Astrocyte (in vitro differentiated cells and primary cell): ENCODE data around the gene AVP. TPM values are rescaled to one million over a fixed set of nuclear protein-coding genes. Genes with fewer than 3 reads are reported as not detected.

ENCODE experiments used
- DNase-seq: peaks from one replicate; pipeline ENCODE4 v3.0.0-alpha.2; 2010; ENCODE audit warnings: low read depth
- FAIRE-seq: peaks from 2 replicates; lab custom pipeline; 2011; peaks lifted over from hg19 to GRCh38; lab: Jason Lieb, UNC
- H2AFZ ChIP-seq: 2 replicates; pipeline ENCODE4 v1.6.0; 2012; ENCODE audit warnings: low read depth, low read length, inconsistent platforms
- H3K27ac ChIP-seq: 2 replicates; pipeline ENCODE4 v1.5.1; 2011; ENCODE audit warnings: low read depth, low read length, inconsistent platforms
- H3K27me3 ChIP-seq: 2 replicates; pipeline ENCODE4 v1.6.0; 2011; ENCODE audit warnings: low read length, inconsistent platforms; ENCODE audit not compliant: insufficient read depth
- H3K36me3 ChIP-seq: 2 replicates; pipeline ENCODE4 v1.5.1; 2011; ENCODE audit warnings: low read length, inconsistent platforms; ENCODE audit not compliant: insufficient read depth
- H3K4me1 ChIP-seq: 2 replicates; pipeline ENCODE4 v1.5.1; 2011; ENCODE audit warnings: low read length, inconsistent platforms; ENCODE audit not compliant: insufficient read depth
- H3K4me2 ChIP-seq: 2 replicates; pipeline ENCODE4 v1.6.0; 2012; ENCODE audit warnings: low read length, inconsistent platforms
- H3K4me3 ChIP-seq: 2 replicates; pipeline ENCODE4 v1.5.1; 2011; ENCODE audit warnings: low read depth, mild to moderate bottlenecking, low read length, inconsistent platforms; ENCODE audit not compliant: insufficient read depth
- H3K79me2 ChIP-seq: 2 replicates; pipeline ENCODE4 v1.6.0; 2012; ENCODE audit warnings: mild to moderate bottlenecking, low read length, inconsistent platforms; ENCODE audit not compliant: insufficient read depth
- H3K9ac ChIP-seq: 2 replicates; pipeline ENCODE4 v1.6.0; 2012; ENCODE audit warnings: mild to moderate bottlenecking, low read length, inconsistent platforms
- H3K9me3 ChIP-seq: 2 replicates; pipeline ENCODE4 v1.5.1; 2012; ENCODE audit warnings: low read depth, mild to moderate bottlenecking, low read length, inconsistent platforms; ENCODE audit not compliant: insufficient read depth
- H4K20me1 ChIP-seq: 2 replicates; pipeline ENCODE4 v1.6.0; 2012; ENCODE audit warnings: low read length, inconsistent platforms; ENCODE audit not compliant: insufficient read depth
- H3K27ac Mint-ChIP-seq: one replicate; pipeline ENCODE4 v1.8.0; 2021; ENCODE audit warnings: mild to moderate bottlenecking, mixed read lengths; ENCODE audit not compliant: unreplicated experiment
- H3K27me3 Mint-ChIP-seq: one replicate; pipeline ENCODE4 v1.8.0; 2021; ENCODE audit warnings: low read depth, mixed read lengths; ENCODE audit not compliant: unreplicated experiment
- H3K36me3 Mint-ChIP-seq: one replicate; pipeline ENCODE4 v1.8.0; 2021; ENCODE audit warnings: low read depth, mixed read lengths; ENCODE audit not compliant: unreplicated experiment
- H3K4me1 Mint-ChIP-seq: one replicate; pipeline ENCODE4 v1.8.0; 2021; ENCODE audit warnings: low read depth, mixed read lengths; ENCODE audit not compliant: unreplicated experiment
- H3K4me3 Mint-ChIP-seq: one replicate; pipeline ENCODE4 v1.8.0; 2021; ENCODE audit warnings: mild to moderate bottlenecking, moderate library complexity, mixed read lengths; ENCODE audit not compliant: unreplicated experiment
- H3K9me3 Mint-ChIP-seq: one replicate; pipeline ENCODE4 v1.8.0; 2021; ENCODE audit warnings: mild to moderate bottlenecking, mixed read lengths; ENCODE audit not compliant: unreplicated experiment
- EZH2 ChIP-seq: IDR thresholded peaks from 2 replicates; pipeline ENCODE4 v1.6.1; 2012; ENCODE audit warnings: mild to moderate bottlenecking, low read length, inconsistent platforms; ENCODE audit not compliant: insufficient read depth
- total RNA-seq: library from RNA; stranded (reverse); gene quantifications from 2 replicates; pipeline ENCODE4 v1.2.1, GENCODE V29; 2021
- TF ChIP-seq, protein P1 (sequence below): IDR thresholded peaks from 2 replicates; pipeline ENCODE4 v1.5.1; 2011; ENCODE audit warnings: low read depth, mild to moderate bottlenecking, inconsistent platforms, low read length, moderate library complexity; ENCODE audit not compliant: insufficient read depth

The AVP gene
- total RNA-seq, 1 donor from 2014 or later = not detected

DNA sequence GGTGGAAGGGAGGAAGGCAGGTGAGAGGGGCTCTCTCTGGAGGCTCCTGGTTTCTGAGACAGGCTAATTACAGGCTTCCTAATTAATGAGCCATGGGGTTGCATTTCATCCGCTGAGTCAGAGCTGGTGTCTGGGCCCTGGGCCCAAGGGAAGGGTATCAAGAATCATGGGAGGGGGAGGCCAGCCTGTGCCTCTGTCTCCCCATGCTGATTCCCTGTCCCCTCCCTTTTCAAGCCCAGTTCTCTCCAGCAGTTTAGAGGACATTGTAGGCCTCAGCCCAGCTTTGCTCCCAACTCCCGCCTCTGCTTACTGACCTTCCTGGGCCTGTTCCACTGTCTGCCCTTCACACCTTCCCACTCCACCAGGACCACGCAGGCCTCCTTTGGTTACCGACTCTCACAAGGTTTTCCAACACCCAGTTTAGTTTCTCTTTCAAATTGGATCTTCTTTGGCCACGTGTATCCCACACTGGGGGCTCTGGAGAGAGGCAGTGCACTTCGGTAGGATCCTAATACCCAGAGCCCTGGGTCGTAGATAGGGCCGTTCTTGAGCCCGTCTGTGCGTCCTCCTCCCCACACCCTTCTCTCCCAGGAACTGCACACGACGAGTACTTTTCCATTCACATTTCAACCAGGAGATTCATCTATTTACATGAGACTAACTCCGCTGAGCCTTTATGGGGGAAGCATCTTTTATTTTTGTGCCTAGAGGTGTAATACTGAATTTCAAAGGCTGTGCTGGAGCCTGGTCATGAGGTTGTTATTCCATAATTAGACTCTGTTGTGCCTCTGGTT is 18.2 kb upstream of the AVP start:
- H3K36me3 Mint-ChIP-seq = no peaks in the 10 kb centered on the region
- Histone ChIP-seq H3K4me2 (no peak overlapping the region), H3K27ac (no peak overlapping the region), H4K20me1 (no peaks in the 10 kb centered on the region), H3K9me3 (no peaks in the 10 kb centered on the region), H3K4me1 (no peaks in the 10 kb centered on the region), H3K4me3 (no peak overlapping the region), H3K9ac (no peak overlapping the region), H3K36me3 (no peaks in the 10 kb centered on the region), H2AFZ (no peak overlapping the region), H3K79me2 (no peaks in the 10 kb centered on the region), H3K27me3 (no peaks in the 10 kb centered on the region)
- no peak for TF ChIP-seq EZH2
- TF ChIP-seq, protein P1, sequence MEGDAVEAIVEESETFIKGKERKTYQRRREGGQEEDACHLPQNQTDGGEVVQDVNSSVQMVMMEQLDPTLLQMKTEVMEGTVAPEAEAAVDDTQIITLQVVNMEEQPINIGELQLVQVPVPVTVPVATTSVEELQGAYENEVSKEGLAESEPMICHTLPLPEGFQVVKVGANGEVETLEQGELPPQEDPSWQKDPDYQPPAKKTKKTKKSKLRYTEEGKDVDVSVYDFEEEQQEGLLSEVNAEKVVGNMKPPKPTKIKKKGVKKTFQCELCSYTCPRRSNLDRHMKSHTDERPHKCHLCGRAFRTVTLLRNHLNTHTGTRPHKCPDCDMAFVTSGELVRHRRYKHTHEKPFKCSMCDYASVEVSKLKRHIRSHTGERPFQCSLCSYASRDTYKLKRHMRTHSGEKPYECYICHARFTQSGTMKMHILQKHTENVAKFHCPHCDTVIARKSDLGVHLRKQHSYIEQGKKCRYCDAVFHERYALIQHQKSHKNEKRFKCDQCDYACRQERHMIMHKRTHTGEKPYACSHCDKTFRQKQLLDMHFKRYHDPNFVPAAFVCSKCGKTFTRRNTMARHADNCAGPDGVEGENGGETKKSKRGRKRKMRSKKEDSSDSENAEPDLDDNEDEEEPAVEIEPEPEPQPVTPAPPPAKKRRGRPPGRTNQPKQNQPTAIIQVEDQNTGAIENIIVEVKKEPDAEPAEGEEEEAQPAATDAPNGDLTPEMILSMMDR = no peak
- no peak overlapping the region for H3K4me3 Mint-ChIP-seq
- no peak for DNase-seq
- no peaks in the 10 kb centered on the region for H3K4me1 Mint-ChIP-seq
- H3K9me3 Mint-ChIP-seq = no peaks in the 10 kb centered on the region
- peaks cover 5% of the 10 kb centered on the region for H3K27me3 Mint-ChIP-seq
- no peak for FAIRE-seq
- H3K27ac Mint-ChIP-seq = no peak overlapping the region

GRCh38 chr20:3101737-3102574 is 17.4 kb upstream of the AVP start:
- no peaks in the 10 kb centered on the region for H3K9me3 Mint-ChIP-seq
- Histone ChIP-seq H3K9ac (no peak overlapping the region), H3K9me3 (no peaks in the 10 kb centered on the region), H3K4me3 (no peak overlapping the region), H3K4me1 (no peaks in the 10 kb centered on the region), H4K20me1 (no peaks in the 10 kb centered on the region), H3K79me2 (no peaks in the 10 kb centered on the region), H3K27ac (no peak overlapping the region), H2AFZ (no peak overlapping the region), H3K4me2 (no peak overlapping the region), H3K27me3 (no peaks in the 10 kb centered on the region), H3K36me3 (no peaks in the 10 kb centered on the region)
- H3K4me1 Mint-ChIP-seq = no peaks in the 10 kb centered on the region
- FAIRE-seq = no peak
- TF ChIP-seq EZH2 = no peak
- TF ChIP-seq, protein P1 = no peak
- no peak for DNase-seq
- H3K27ac Mint-ChIP-seq = no peak overlapping the region
- no peak overlapping the region for H3K4me3 Mint-ChIP-seq
- H3K36me3 Mint-ChIP-seq = no peaks in the 10 kb centered on the region
- peaks cover 5% of the 10 kb centered on the region for H3K27me3 Mint-ChIP-seq
